ENCODE data around the gene GFY.
A peak's percentile ranks its signal among the peaks of the same experiment; 100 is the strongest.

GFY gene

GRCh38 chr19:49474542-49474924, 49.3 kb downstream of the GFY start:
- Histone ChIP-seq H3K4me3 (ENCODE audit: low read length) (no peak overlapping the region; the same call in 1 of the 2 replicates), H3K9ac (ENCODE audit: low read depth, low read length) (no peak overlapping the region), H3K27ac (ENCODE audit: low read depth, low read length) (no peak overlapping the region), H3K4me1 (ENCODE audit: insufficient read depth, low read length) (no peaks in the 10 kb centered on the region), H3K9me3 (ENCODE audit: insufficient read depth, low read depth, low read length) (no peaks in the 10 kb centered on the region), H3K27me3 (ENCODE audit: insufficient read depth, low read length) (peaks cover 5% of the 10 kb centered on the region; the same call in 1 of the 2 replicates), H3K36me3 (ENCODE audit: insufficient read depth, low read length) (peaks cover 7% of the 10 kb centered on the region; the same call in 1 of the 2 replicates)
- WGBS, result 40% methylated on average over 11 of the region's 11 CpGs

GRCh38 chr19:49475191-49475917, 50.2 kb downstream of the GFY start:
- H3K4me1 ChIP-seq (ENCODE audit: insufficient read depth, low read length), result no peaks in the 10 kb centered on the region
- H3K27me3 ChIP-seq (ENCODE audit: insufficient read depth, low read length), result peaks cover 5% of the 10 kb centered on the region; the same call in 1 of the 2 replicates
- 82% methylated on average over 14 of the region's 15 CpGs for WGBS
- no peak overlapping the region for H3K27ac ChIP-seq (ENCODE audit: low read depth, low read length)
- 0 out of 2 replicates have a peak, but pooled peaks cover 3% of the 10 kb centered on the region for H3K36me3 ChIP-seq (ENCODE audit: insufficient read depth, low read length)
- H3K9me3 ChIP-seq (ENCODE audit: insufficient read depth, low read depth, low read length), result no peaks in the 10 kb centered on the region
- H3K4me3 ChIP-seq (ENCODE audit: low read length), result no peak overlapping the region
- no peak overlapping the region for H3K9ac ChIP-seq (ENCODE audit: low read depth, low read length)

GRCh38 chr19:49475995-49476880, 51.0 kb downstream of the GFY start:
- Histone ChIP-seq H3K27me3 (ENCODE audit: insufficient read depth, low read length) (peaks cover 5% of the 10 kb centered on the region; the same call in 1 of the 2 replicates), H3K4me3 (ENCODE audit: low read length) (peak overlapping the region; percentile 30), H3K4me1 (ENCODE audit: insufficient read depth, low read length) (no peaks in the 10 kb centered on the region), H3K9ac (ENCODE audit: low read depth, low read length) (no peak overlapping the region), H3K27ac (ENCODE audit: low read depth, low read length) (no peak overlapping the region), H3K36me3 (ENCODE audit: insufficient read depth, low read length) (0 out of 2 replicates have a peak, but pooled peaks cover 2% of the 10 kb centered on the region), H3K9me3 (ENCODE audit: insufficient read depth, low read depth, low read length) (no peaks in the 10 kb centered on the region)
- 33% methylated on average over 26 of the region's 27 CpGs for WGBS

Data from HUES64 (cell line).